ENCODE results near the gene IRF7.
"Not testable (repeated sequence)": the region's sequence is repeated elsewhere in the genome, so short reads cannot be mapped to it uniquely, and the experiment has no call there.

DNA sequence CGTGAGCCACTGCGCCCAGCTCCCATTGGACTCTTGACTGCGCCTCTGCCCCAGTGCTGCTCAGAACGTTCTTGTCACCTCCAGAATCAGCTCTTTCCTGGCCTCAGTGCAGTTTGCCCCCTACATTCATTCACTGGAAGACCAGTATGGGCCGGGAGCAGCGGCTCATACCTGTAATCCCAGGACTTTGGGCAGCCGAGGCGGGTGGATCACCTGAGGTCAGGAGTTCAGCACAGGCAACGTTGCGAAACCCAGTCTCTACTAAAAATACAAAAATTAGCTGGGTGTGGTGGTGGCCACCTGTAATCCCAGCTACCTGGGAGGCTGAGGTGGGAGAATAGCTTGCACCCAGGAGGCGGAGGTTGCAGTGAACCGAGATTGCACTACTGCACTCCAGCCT lies 38.7 kb upstream of the IRF7 start:
- TF ChIP-seq REST (IDR thresholded peaks at IDR 0.05; ENCODE audit: unreplicated experiment); CTCF (conservative IDR thresholded peaks at IDR 0.05; ENCODE audit: low read depth in 2 of 2); EZH2phosphoT487 (IDR thresholded peaks at IDR 0.05; ENCODE audit: unreplicated experiment): not testable (repeated sequence)
